SK-N-MC (cell line): Measurements from ENCODE around the gene COL15A1.

Experiments used
- DNase-seq: peaks from one replicate; pipeline ENCODE4 v3.0.0-alpha.2; 2011; ENCODE audit warnings: low read depth, low spot score
- H3K27ac ChIP-seq: fragments of 200-600 bp; sonication (generic); 2 replicates; pipeline ENCODE4 v1.5.1; 2016; ENCODE audit warnings: mixed run types
- H3K36me3 ChIP-seq: fragments of 200-600 bp; sonication (generic); 2 replicates; pipeline ENCODE4 v1.6.1; 2017; ENCODE audit warnings: antibody characterized with exemption, low read length, mixed read lengths; ENCODE audit not compliant: insufficient read depth
- H3K4me3 ChIP-seq: fragments of 200-600 bp; sonication (generic); 2 replicates; pipeline ENCODE4 v1.5.1; 2016
- H3K9ac ChIP-seq: fragments of 200-600 bp; sonication (generic); 2 replicates; pipeline ENCODE4 v1.8.0; 2017; ENCODE audit warnings: mixed run types, mixed read lengths; ENCODE audit not compliant: insufficient read length
- H3K9me3 ChIP-seq: fragments of 200-600 bp; sonication (generic); 2 replicates; pipeline ENCODE4 v1.6.1; 2017; ENCODE audit warnings: low read depth, mild to moderate bottlenecking, antibody characterized with exemption, low read length, moderate library complexity, mixed read lengths
- EZH2 ChIP-seq: fragments of 200-600 bp; sonication (generic); IDR thresholded peaks from one replicate; pipeline ENCODE4 v1.6.1; 2017; ENCODE audit warnings: antibody characterized with exemption
- FOXP2 ChIP-seq: optimal IDR thresholded peaks from 2 replicates; pipeline ENCODE3; 2011; ENCODE audit warnings: mild to moderate bottlenecking, moderate library complexity; ENCODE audit not compliant: insufficient read depth; ENCODE audit errors: extremely low read length, control extremely low read depth
- POLR2AphosphoS5 ChIP-seq: IDR thresholded peaks from 2 replicates; pipeline ENCODE4 v1.6.1; 2012; ENCODE audit warnings: mild to moderate bottlenecking, low read depth, low read length, borderline replicate concordance

Gene COL15A1

GRCh38 chr9:99038484-99038820 is 94.7 kb downstream of the COL15A1 start:
- no peak overlapping the region for H3K4me3 ChIP-seq
- no peaks in the 10 kb centered on the region for H3K9me3 ChIP-seq
- no peak for TF ChIP-seq EZH2
- no peak overlapping the region for H3K9ac ChIP-seq
- H3K27ac ChIP-seq: no peak overlapping the region
- H3K36me3 ChIP-seq: no peaks in the 10 kb centered on the region
- no peak for DNase-seq

GRCh38 chr9:99039505-99040182 is 95.9 kb downstream of the COL15A1 start:
- no peak for DNase-seq
- H3K9me3 ChIP-seq: no peaks in the 10 kb centered on the region
- TF ChIP-seq EZH2 (no peak), POLR2AphosphoS5 (no peak), FOXP2 (no peak)
- H3K27ac ChIP-seq: no peak overlapping the region
- no peaks in the 10 kb centered on the region for H3K36me3 ChIP-seq
- H3K4me3 ChIP-seq: no peak overlapping the region
- no peak overlapping the region for H3K9ac ChIP-seq

- Histone ChIP-seq H3K36me3 (no peaks in the 10 kb centered on the region), H3K27ac (no peak overlapping the region)
- TF ChIP-seq FOXP2: no peak
- TF ChIP-seq EZH2: no peak
- no peak for TF ChIP-seq POLR2AphosphoS5
These were observed 96.7 kb downstream of the COL15A1 start for GRCh38 chr9:99040251-99040900.

GRCh38 chr9:99040911-99041582 is 97.3 kb downstream of the COL15A1 start:
- no peak overlapping the region for H3K4me3 ChIP-seq
- no peak overlapping the region for H3K9ac ChIP-seq
- no peaks in the 10 kb centered on the region for H3K36me3 ChIP-seq
- H3K9me3 ChIP-seq: no peaks in the 10 kb centered on the region
- TF ChIP-seq FOXP2 (no peak), EZH2 (no peak), POLR2AphosphoS5 (no peak)
- no peak for DNase-seq
- H3K27ac ChIP-seq: no peak overlapping the region

More at GRCh38 chr9:99040251-99040900, 96.7 kb downstream of the COL15A1 start:
- no peaks in the 10 kb centered on the region for H3K9me3 ChIP-seq
- H3K9ac ChIP-seq: no peak overlapping the region
- no peak for DNase-seq
- H3K4me3 ChIP-seq: no peak overlapping the region

- H3K27ac ChIP-seq: no peak overlapping the region
- no peak overlapping the region for H3K4me3 ChIP-seq
- TF ChIP-seq EZH2 (no peak), FOXP2 (no peak), POLR2AphosphoS5 (no peak)
- no peak overlapping the region for H3K9ac ChIP-seq
- no peaks in the 10 kb centered on the region for H3K9me3 ChIP-seq
- no peak for DNase-seq
- H3K36me3 ChIP-seq: no peaks in the 10 kb centered on the region
These were observed 97.9 kb downstream of the COL15A1 start for GRCh38 chr9:99041618-99042017.

GRCh38 chr9:99042620-99043019 is 98.9 kb downstream of the COL15A1 start:
- no peak overlapping the region for H3K27ac ChIP-seq
- TF ChIP-seq POLR2AphosphoS5 (no peak), FOXP2 (no peak), EZH2 (no peak)
- no peak overlapping the region for H3K4me3 ChIP-seq
- H3K36me3 ChIP-seq: no peaks in the 10 kb centered on the region
- no peaks in the 10 kb centered on the region for H3K9me3 ChIP-seq
- no peak for DNase-seq
- H3K9ac ChIP-seq: no peak overlapping the region

GRCh38 chr9:99044827-99045226 is 101.1 kb downstream of the COL15A1 start:
- no peak overlapping the region for H3K9ac ChIP-seq
- TF ChIP-seq POLR2AphosphoS5: no peak
- TF ChIP-seq EZH2: no peak
- no peak for TF ChIP-seq FOXP2
- H3K27ac ChIP-seq: no peak overlapping the region
- no peak for DNase-seq
- H3K4me3 ChIP-seq: no peak overlapping the region
- H3K36me3 ChIP-seq: no peaks in the 10 kb centered on the region
- no peaks in the 10 kb centered on the region for H3K9me3 ChIP-seq

GRCh38 chr9:99046068-99046467 is 102.4 kb downstream of the COL15A1 start:
- DNase-seq: no peak
- no peak overlapping the region for H3K4me3 ChIP-seq
- H3K27ac ChIP-seq: no peak overlapping the region
- H3K9ac ChIP-seq: no peak overlapping the region
- no peaks in the 10 kb centered on the region for H3K9me3 ChIP-seq
- no peak for TF ChIP-seq POLR2AphosphoS5
- no peak for TF ChIP-seq FOXP2
- TF ChIP-seq EZH2: no peak
- no peaks in the 10 kb centered on the region for H3K36me3 ChIP-seq
